ENCODE data around the gene GRIP1. TPM values are rescaled to one million over a fixed set of nuclear protein-coding genes. Genes with fewer than 3 reads are reported as not detected.

The GRIP1 gene
- total and polyA plus RNA-seq, 2 experiments from 2014 or later: 5.1 to 13.7 TPM

- no peaks in the 10 kb centered on the region for H3K9me2 ChIP-seq (ENCODE audit: insufficient read depth)
- no peak overlapping the region for H3K4me2 ChIP-seq
- Mint-ChIP-seq H3K9me3 (peaks cover 7% of the 10 kb centered on the region; the same call in 2 of the 3 replicates), H3K27me3 (ENCODE audit: insufficient read depth, low read depth, poor library complexity) (no peaks in the 10 kb centered on the region), H3K27ac (no peak overlapping the region), H3K4me3 (no peak overlapping the region), H3K36me3 (ENCODE audit: low read depth) (peaks cover 11% of the 10 kb centered on the region; the same call in 2 of the 3 replicates), H3K4me1 (peaks cover 7% of the 10 kb centered on the region)
- no peak overlapping the region for H3K4me3 ChIP-seq
- H2AFZ ChIP-seq: no peak overlapping the region
- H3K27me3 ChIP-seq (ENCODE audit: insufficient read depth): no peaks in the 10 kb centered on the region
- no peak overlapping the region for H3K27ac ChIP-seq (ENCODE audit: low read depth)
- no peak for DNase-seq (ENCODE audit: low spot score)
- H4K20me1 ChIP-seq (replicated peaks; ENCODE audit: insufficient read depth): no peaks in the 10 kb centered on the region
- no peaks in the 10 kb centered on the region for H3K79me2 ChIP-seq (replicated peaks; ENCODE audit: insufficient read depth)
- no peaks in the 10 kb centered on the region for H3F3A ChIP-seq (replicated peaks; ENCODE audit: low read depth)
- H3K36me3 ChIP-seq (ENCODE audit: insufficient read depth): no peaks in the 10 kb centered on the region; the same call in 1 of the 2 replicates
- ATAC-seq: no peak
- peaks cover 17% of the 10 kb centered on the region; the same call in 1 of the 2 replicates for H3K4me1 ChIP-seq (ENCODE audit: insufficient read depth)
- no peak for TF ChIP-seq CREB1 (CRISPR knock-in tag; IDR thresholded peaks at IDR 0.05; ENCODE audit: low read depth)
- no peak for TF ChIP-seq STAT1 (IDR thresholded peaks at IDR 0.05; ENCODE audit: unreplicated experiment)
- TF ChIP-seq ZNF114 (CRISPR knock-in tag; IDR thresholded peaks at IDR 0.05): no peak
- no peak for TF ChIP-seq EZH2phosphoT487 (IDR thresholded peaks at IDR 0.05; ENCODE audit: unreplicated experiment)
- TF ChIP-seq EZH2 (IDR thresholded peaks at IDR 0.05; ENCODE audit: low read depth, unreplicated experiment): no peak
- TF ChIP-seq ZNF331 (CRISPR knock-in tag; IDR thresholded peaks at IDR 0.05; ENCODE audit: low read depth): no peak
- no peak for TF ChIP-seq NANOG (IDR thresholded peaks at IDR 0.05; ENCODE audit: borderline replicate concordance)
- TF ChIP-seq REST (IDR thresholded peaks at IDR 0.05; ENCODE audit: unreplicated experiment): no peak
- TF ChIP-seq CTCF (conservative IDR thresholded peaks at IDR 0.05; ENCODE audit: low read depth in 2 of 2): no peak
- TF ChIP-seq ZNF462 (CRISPR knock-in tag; IDR thresholded peaks at IDR 0.05): no peak
- no peak for TF ChIP-seq POLR2AphosphoS5 (IDR thresholded peaks at IDR 0.05; ENCODE audit: low read depth)
- no peak for TF ChIP-seq ETS1 (IDR thresholded peaks at IDR 0.05)
Observed at GRCh38 chr12:66533767-66534166, 145.1 kb downstream of the GRIP1 start.
